Progenitor cell of endocrine pancreas (in vitro differentiated cells): ENCODE results near the gene RFESD. TPM values are rescaled to one million over a fixed set of nuclear protein-coding genes. Genes with fewer than 3 reads are reported as not detected.

Experiments used
- DNase-seq: peaks from one replicate; pipeline ENCODE4 v3.0.0; 2021; ENCODE audit warnings: low spot score; ENCODE audit not compliant: unreplicated experiment
- H3K27ac Mint-ChIP-seq: 2 replicates; pipeline ENCODE4 v1.8.0; 2021; ENCODE audit warnings: mild to moderate bottlenecking, moderate library complexity, mixed read lengths
- H3K27me3 Mint-ChIP-seq: 2 replicates; pipeline ENCODE4 v1.8.0; 2021; ENCODE audit warnings: mixed read lengths
- H3K36me3 Mint-ChIP-seq: 2 replicates; pipeline ENCODE4 v1.8.0; 2022; ENCODE audit warnings: mixed read lengths; ENCODE audit not compliant: insufficient read depth
- H3K4me1 Mint-ChIP-seq: 2 replicates; pipeline ENCODE4 v1.8.0; 2021; ENCODE audit warnings: low read depth, mixed read lengths
- H3K4me3 Mint-ChIP-seq: 2 replicates; pipeline ENCODE4 v1.8.0; 2021; ENCODE audit warnings: low read depth, mild to moderate bottlenecking, moderate library complexity, mixed read lengths
- H3K9me3 Mint-ChIP-seq: 2 replicates; pipeline ENCODE4 v1.8.0; 2021; ENCODE audit warnings: low read depth, mixed read lengths
- CTCF ChIP-seq: fragments of 200-600 bp; sonication (generic); IDR thresholded peaks from one replicate; pipeline ENCODE4 v1.5.0; 2021; ENCODE audit warnings: antibody characterized with exemption, mild to moderate bottlenecking; ENCODE audit not compliant: unreplicated experiment
- total RNA-seq: library from RNA; stranded (reverse); gene quantifications from 2 replicates; pipeline ENCODE4 v1.2.1, GENCODE V29; 2021

Gene RFESD
- total RNA-seq, 1 donor from 2014 or later, result 2.9 TPM

- no peak for DNase-seq
- Mint-ChIP-seq H3K9me3 (no peaks in the 10 kb centered on the region), H3K4me1 (peaks cover 7% of the 10 kb centered on the region), H3K4me3 (no peak overlapping the region), H3K27me3 (no peaks in the 10 kb centered on the region), H3K27ac (no peak overlapping the region), H3K36me3 (no peaks in the 10 kb centered on the region)
- TF ChIP-seq CTCF, result no peak
These were observed 26.5 kb downstream of the RFESD start for GRCh38 chr5:95673081-95673480.

GRCh38 chr5:95682891-95683290, 36.3 kb downstream of the RFESD start, which contains the start of gene SPATA9:
TSS of gene SPATA9 (minus strand) at chr5:95682991. CDS start at chr5:95682854, 137 bp downstream.
- H3K4me3 Mint-ChIP-seq, result no peak within 1 kb of the TSS
- H3K27ac Mint-ChIP-seq, result no peak within 1 kb of the TSS
- H3K4me1 Mint-ChIP-seq, result no peaks in the 10 kb centered on the region
- H3K27me3 Mint-ChIP-seq, result no peaks in the 10 kb centered on the region
- H3K9me3 Mint-ChIP-seq, result peaks cover 6% of the 10 kb centered on the region
- DNase-seq, result no peak
- no peak for TF ChIP-seq CTCF
- no peaks in the 10 kb centered on the region for H3K36me3 Mint-ChIP-seq

GRCh38 chr5:95684361-95684760, 37.8 kb downstream of the RFESD start:
- H3K36me3 Mint-ChIP-seq, result no peaks in the 10 kb centered on the region
- H3K27me3 Mint-ChIP-seq, result no peaks in the 10 kb centered on the region
- no peak overlapping the region for H3K4me3 Mint-ChIP-seq
- no peak overlapping the region for H3K27ac Mint-ChIP-seq
- H3K4me1 Mint-ChIP-seq, result no peaks in the 10 kb centered on the region
- no peak for DNase-seq
- H3K9me3 Mint-ChIP-seq, result peaks cover 1% of the 10 kb centered on the region
- no peak for TF ChIP-seq CTCF

DNA sequence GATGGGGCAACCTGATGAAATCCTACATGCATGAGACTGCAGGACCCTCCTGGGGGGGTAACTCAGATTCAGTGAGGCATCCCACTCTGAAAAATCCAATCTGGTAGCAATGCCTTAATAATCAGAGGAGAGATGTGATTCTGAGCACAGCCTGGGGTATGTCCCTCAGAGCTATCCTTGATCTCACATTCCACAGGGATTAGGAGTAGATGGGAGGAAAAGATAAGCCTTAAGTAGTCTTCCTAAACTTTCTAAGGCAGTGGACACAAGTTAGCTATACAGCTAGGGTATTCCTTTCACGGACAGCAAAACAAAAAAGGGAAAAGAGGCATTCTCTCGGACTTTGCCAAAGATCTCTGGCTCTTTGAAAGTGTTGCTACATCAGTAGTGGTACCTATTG, 40.1 kb downstream of the RFESD start:
- Mint-ChIP-seq H3K27ac (no peak overlapping the region), H3K4me3 (no peak overlapping the region), H3K27me3 (no peaks in the 10 kb centered on the region), H3K4me1 (no peaks in the 10 kb centered on the region), H3K36me3 (no peaks in the 10 kb centered on the region), H3K9me3 (peaks cover 5% of the 10 kb centered on the region)
- no peak for DNase-seq
- no peak for TF ChIP-seq CTCF

- H3K9me3 Mint-ChIP-seq, result peaks cover 5% of the 10 kb centered on the region
- no peak for TF ChIP-seq CTCF
- no peak overlapping the region for H3K4me3 Mint-ChIP-seq
- no peaks in the 10 kb centered on the region for H3K27me3 Mint-ChIP-seq
- no peaks in the 10 kb centered on the region for H3K4me1 Mint-ChIP-seq
- no peak overlapping the region for H3K27ac Mint-ChIP-seq
- DNase-seq, result no peak
- no peaks in the 10 kb centered on the region for H3K36me3 Mint-ChIP-seq
These were observed 43.1 kb downstream of the RFESD start for GRCh38 chr5:95689680-95690079.
